ENCODE measurements around the gene HSPD1. TPM values are rescaled to one million over a fixed set of nuclear protein-coding genes. Genes with fewer than 3 reads are reported as not detected.

The HSPD1 gene
- total RNA-seq, result 97.6 and 102 TPM in 2 replicates

- DNase-seq (ENCODE audit: low read depth in 2 of 2), result peak; percentile 99 to 100
These were observed at the start of gene HSPD1, which contains the start of gene HSPE1 for GRCh38 chr2:197499594-197500502. Gene HSPD1 (minus strand): TSS chr2:197499840. CDS start chr2:197498848, 992 bp downstream. Gene HSPE1 (plus strand): TSS chr2:197500379. CDS start chr2:197500437, 58 bp downstream.

DNA sequence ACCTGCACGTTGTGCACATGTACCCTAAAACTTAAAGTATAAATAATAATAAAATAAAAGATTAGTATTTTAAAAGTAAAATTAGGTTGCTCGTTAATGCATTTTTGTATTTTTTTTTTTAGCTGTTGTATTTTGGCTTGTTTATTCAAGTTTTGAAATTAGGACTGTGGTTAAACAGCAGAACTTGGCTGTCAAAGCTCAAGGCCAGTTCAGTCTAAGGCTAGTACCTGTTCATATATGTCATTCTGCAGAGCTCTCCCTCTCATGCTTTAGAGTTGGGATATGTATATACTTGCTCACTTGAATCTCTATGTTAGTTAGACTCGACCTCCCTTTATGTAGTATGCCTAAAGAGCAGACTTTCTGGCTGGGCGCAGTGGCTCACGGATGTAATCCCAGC is 48.9 kb upstream of the HSPD1 start:
- no peak for DNase-seq (ENCODE audit: low read depth in 2 of 2)

DNA sequence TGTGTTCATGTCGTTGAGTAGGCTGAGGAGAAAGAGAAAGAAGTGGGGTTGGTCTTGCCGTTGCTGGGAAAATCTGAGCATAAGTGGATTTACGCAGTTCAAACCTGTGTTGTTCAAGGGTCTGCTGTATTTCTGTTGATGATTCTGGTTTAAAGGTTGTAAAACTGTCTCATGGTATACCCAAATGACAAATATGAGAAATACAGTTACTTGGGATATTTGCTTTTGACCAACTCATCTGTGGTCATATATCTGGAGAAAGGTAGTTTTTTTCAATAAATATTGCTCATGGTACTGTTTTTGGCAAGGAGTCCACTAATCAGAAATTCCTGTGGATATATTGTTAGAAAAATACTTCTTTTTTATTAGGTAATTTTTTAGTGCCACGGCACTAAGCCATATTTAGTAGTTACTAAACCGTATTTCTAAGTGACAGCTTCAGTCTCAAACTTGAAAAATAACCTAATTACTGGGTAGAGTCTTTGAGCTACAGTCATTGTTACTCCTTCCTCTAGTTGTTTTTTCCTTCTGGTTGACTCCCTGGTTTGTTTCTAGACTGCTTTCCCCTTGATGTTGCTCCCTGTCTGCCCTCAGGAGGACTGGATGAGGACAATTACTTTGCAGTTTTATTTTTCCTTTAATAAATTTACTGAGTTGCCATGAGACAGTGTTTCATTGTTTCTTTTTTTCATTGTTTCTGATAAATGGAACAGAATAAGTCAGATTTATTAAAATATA is 47.7 kb upstream of the HSPD1 start:
- peak in 1 of 2 donors; percentile 53 for DNase-seq (ENCODE audit: low read depth in 2 of 2)

DNA sequence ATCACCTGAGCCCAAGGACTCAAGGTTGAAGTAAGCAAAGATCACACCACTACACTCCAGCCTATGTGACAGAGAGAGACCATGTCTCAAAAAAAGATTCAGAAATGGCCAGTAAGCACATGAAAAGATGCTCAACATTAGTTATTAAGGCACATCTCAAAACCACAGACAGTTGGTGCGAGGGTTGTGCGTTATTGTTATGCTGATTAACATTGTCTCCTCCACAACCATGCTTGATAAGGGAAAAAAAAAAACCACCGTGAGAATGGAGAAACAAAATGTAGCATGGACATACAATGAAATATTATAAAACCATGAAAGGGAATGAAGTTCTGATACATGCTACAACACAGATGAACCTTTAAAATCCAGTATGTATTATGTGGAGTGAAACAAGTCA is 43.6 kb upstream of the HSPD1 start:
- DNase-seq (ENCODE audit: low read depth in 2 of 2), result no peak

DNA sequence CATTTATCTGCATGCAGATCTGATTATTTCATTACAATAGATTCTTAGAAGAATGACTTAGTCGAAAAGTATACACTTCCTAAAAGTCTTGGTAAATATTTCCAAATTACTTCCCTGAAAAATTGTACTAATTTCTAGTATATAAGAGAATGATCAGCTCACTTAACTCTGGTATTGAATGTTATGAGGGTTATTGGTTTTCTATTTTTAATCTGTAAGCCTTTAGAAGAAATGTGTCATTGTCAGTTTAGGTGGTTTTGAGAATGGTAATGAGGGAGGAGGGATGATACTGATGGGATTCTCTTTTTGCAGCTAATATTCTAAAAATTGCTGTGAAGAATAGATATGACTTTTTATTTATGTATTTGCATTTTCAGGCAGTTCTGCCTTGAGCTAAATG is 40.1 kb upstream of the HSPD1 start:
- no peak for DNase-seq (ENCODE audit: low read depth in 2 of 2)

GRCh38 chr2:197538412-197538811 is 38.8 kb upstream of the HSPD1 start:
- DNase-seq (ENCODE audit: low read depth in 2 of 2), result peak; percentile 32 to 57

DNA sequence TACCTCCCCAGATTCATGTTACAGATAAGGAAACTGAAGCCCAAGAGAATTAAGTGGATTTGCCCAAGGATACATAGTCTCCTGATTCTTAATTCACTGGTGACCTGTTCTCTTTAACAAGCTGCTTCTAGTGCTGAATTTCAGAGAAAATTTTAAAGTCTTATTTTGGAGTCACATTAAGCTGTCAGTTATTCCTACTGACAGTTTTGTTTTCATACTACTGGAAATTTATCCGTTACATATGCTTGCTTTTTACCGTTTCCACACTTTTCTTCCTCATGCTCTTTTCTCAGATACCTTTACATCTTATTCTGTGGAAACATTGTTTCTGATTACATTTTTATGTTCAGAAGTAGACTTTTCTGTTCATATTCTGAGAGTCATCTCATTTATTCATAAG is 17.5 kb upstream of the HSPD1 start:
- no peak for DNase-seq (ENCODE audit: low read depth in 2 of 2)

GRCh38 chr2:197516393-197516761 is 16.7 kb upstream of the HSPD1 start:
- peak; percentile 36 to 42 for DNase-seq (ENCODE audit: low read depth in 2 of 2)

- DNase-seq (ENCODE audit: low read depth in 2 of 2), result peak; percentile 96 to 97
These were observed 16.2 kb upstream of the HSPD1 start, which contains the start of gene MOB4 for GRCh38 chr2:197515739-197516392. Gene MOB4 (plus strand): TSS chr2:197516066. CDS start chr2:197516087, 21 bp downstream.

- DNase-seq (ENCODE audit: low read depth in 2 of 2), result peak in 1 of 2 donors; percentile 54
These were observed 15.7 kb upstream of the HSPD1 start for GRCh38 chr2:197515315-197515738.

DNA sequence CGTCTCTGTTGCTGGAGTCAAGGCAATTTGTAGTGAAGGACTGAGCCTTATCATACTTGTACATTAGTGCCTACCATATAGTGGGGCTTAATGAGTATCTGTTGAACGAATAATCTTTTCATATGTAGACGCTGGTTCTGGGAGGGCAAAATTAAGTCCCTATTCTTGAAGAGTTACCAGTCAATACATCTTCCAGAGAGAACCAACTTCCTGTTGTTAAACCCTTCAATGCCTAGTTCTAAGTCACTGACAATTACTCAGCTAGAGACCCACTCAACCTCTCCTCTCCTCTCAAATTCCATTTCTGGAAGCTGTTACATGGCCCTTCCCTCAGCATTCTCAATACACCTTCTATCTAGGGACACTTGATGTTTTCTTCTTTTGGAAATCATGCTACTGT is 15.1 kb upstream of the HSPD1 start:
- peak in 1 of 2 donors; percentile 11 for DNase-seq (ENCODE audit: low read depth in 2 of 2)

DNA sequence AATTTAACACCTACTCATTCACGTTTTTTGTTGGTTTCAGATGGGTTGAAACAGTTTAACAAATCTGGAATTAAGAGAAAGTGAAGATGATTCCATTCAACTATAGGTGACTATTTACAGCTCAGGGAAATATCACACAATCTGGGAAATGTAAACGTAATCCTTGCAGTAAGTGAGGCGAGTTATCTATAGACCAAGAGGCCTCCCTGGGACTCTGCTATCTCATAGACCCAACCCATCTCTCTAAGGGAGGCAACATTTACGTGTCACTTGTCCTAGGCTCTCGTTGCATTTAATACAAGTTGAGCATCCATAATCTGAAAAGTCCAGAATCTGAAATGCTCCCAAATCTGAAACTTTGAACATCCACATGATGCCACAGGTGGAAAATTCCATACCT is 14.3 kb upstream of the HSPD1 start:
- no peak for DNase-seq (ENCODE audit: low read depth in 2 of 2)

DNA sequence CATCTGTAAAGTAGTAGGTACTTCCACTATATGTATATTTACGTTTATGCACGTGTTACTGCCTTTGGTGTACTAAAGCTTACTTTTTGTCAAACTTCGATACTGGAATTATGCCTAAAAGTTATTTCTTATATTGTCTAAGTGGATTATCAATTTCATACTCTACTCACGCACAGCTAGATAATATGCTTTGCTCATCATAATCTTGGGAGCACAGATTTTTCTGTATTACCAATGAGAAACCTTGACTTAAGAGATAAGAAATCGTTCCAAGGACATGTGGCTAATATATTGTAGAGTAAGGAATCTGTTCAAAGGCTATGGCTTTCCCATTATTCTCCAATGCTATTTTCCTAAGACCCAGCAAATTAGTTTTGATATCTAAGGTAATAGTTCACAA is 7.0 kb upstream of the HSPD1 start:
- no peak for DNase-seq (ENCODE audit: low read depth in 2 of 2)

GRCh38 chr2:197504512-197504911 is 4.9 kb upstream of the HSPD1 start:
- DNase-seq (ENCODE audit: low read depth in 2 of 2), result no peak

- DNase-seq (ENCODE audit: low read depth in 2 of 2), result no peak
These were observed 4.4 kb upstream of the HSPD1 start for GRCh38 chr2:197504000-197504399.

DNA sequence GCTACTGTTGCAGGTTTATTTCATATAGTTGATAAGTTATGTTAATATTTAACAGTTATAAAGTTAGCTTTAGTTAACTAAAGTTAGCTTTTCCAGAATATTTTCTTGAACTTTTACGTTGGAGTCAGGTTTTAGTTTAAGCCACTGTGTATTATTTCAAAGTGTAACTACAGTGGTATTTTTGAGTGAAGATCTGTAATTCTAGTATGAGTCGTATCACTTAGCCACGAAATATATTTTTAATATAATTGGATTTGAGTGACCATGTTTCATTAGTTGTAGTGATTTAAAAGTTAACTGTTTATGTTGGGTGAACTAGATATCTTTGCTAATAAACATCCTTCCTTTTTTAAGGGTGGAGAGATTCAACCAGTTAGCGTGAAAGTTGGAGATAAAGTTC is 3.0 kb upstream of the HSPD1 start:
- no peak for DNase-seq (ENCODE audit: low read depth in 2 of 2)

GRCh38 chr2:197502201-197502600 is 2.6 kb upstream of the HSPD1 start:
- no peak for DNase-seq (ENCODE audit: low read depth in 2 of 2)

DNA sequence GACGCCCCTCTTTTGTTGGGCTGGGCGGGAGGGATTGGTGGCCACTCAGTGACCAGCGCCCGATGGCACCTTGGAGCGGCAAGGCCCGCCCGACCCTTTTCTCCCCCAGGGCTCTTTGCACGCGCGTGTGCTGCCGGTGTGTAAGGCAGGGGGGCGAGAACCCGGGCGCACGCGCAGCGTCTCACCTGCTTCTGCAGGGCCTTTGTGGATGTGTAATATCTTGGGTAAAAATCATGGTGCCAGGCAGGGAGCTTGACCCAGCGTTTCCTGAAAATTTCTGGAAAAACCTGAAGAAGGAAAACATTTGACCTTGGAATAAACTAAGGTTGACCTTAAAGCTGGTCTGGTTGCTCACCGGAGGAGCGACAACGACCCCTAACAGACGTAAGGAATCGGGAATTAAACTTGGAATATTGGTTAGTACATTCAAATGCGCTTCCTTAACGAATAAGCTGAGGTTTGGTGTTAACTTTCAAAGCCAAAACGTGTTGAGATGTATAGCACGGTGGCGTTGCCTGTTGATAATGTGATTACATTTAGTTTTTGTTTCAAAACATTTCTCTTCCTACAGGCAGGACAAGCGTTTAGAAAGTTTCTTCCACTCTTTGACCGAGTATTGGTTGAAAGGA is 977 bp upstream of the HSPD1 start:
- peak; percentile 18 to 33 for DNase-seq (ENCODE audit: low read depth in 2 of 2)

DNA sequence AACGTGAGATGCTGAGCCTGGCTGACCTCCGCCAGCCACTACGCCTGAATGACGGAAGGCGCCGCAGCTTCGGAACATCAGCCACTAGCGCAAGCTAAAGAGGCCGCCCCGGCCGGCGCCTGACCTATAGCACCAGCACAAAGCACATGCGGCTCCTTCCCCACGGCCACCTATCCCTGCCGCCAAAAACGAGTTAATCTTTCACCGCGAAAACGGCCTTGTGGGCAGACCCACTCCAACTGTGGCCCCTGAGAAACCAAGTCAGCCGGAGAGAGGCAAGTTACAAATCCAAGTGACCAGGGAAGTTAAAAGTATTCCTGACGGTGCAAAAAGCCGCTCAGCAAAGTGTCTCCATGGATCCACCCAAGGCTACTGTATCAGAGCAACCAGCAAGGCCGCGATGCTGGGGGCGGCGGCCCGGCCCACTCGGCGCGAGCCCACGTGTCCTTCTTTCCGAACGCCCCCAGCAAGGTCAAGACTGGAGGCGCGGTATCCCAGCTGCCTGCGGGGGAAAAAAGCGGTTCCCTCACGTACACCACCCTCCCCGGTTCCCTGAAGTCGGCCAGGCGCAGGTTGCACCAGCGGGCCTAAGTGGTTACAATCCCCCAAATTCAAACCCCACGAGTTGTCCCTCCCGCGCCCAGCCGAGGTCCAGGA is 575 bp downstream of the HSPD1 start:
- peak; percentile 64 to 69 for DNase-seq (ENCODE audit: low read depth in 2 of 2)

DNA sequence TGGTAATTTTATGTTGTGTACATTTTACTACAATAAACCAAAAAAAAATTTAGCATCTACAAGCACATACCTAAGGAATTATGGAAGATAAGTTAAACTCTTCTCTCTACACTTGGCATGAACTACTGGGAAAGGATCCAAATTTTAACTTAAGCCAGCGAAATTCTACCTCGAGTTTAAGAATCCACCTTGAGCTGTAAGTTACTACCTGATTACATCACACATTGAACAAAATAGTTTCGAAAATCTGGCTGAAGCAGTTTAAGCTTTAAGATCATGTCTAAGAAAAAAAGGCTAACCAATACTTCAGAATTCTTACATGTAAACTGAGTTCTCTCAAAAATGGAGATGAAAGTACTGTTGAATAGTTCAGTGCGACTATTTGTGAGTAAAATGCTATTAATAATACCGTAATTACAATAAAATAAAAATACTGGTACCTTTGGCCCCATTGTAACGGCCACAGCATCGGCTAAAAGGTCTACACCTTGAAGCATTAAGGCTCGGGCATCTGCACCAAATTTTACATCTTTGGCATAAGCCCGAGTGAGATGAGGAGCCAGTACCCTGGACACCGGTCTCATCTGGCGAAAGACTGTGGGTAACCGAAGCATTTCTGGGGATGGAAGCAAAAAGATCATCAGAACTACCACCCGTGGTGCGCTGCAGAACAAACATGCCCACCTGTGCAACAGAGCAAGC is 1.3 kb downstream of the HSPD1 start:
- no peak for DNase-seq (ENCODE audit: low read depth in 2 of 2)

Data from lung microvascular endothelial cell (primary cell).